PC-9 (cell line): Measurements from ENCODE around the gene MARCHF11. TPM values are rescaled to one million over a fixed set of nuclear protein-coding genes. Genes with fewer than 3 reads are reported as not detected.

ENCODE experiments used
- BruUV-seq: library from RNA; stranded (reverse); fragments of 400-500 nt; replicated peaks from 2 replicates; lab custom pipeline; 2021; lab: Mats Ljungman, UMichigan
- CTCF ChIA-PET: fragments of 300-600 bp; sonication (Branson Sonifier 250); formaldehyde crosslinking; loops from one replicate; lab custom pipeline; 2022; ENCODE audit warnings: antibody characterized with exemption; lab: Charles Lee
- POLR2A ChIA-PET: fragments of 300-600 bp; sonication (Branson Sonifier 250); formaldehyde crosslinking; loops from one replicate; lab custom pipeline; 2022; ENCODE audit warnings: antibody characterized with exemption; ENCODE audit not compliant: unreplicated experiment; lab: Charles Lee
- DNase-seq, 2 experiments: peaks; one replicate each; pipeline versions ENCODE4 v3.0.0 to v3.0.0-alpha.2; 2015 to 2022; ENCODE audit warnings: mixed read lengths in 1 of 2
- H2AFZ ChIP-seq: fragments of 200-600 bp; sonication (generic); 2 replicates; pipeline ENCODE4 v1.8.1; 2017; ENCODE audit warnings: antibody characterized with exemption
- H3F3A ChIP-seq: fragments of 200-600 bp; sonication (generic); 2 replicates; pipeline ENCODE4 v1.8.1; 2017; ENCODE audit warnings: antibody characterized with exemption, mild to moderate bottlenecking, low read depth; ENCODE audit not compliant: insufficient read depth
- H3K27ac ChIP-seq: fragments of 200-600 bp; sonication (generic); 2 replicates; pipeline ENCODE4 v1.6.1; 2016; ENCODE audit warnings: mixed run types
- H3K27me3 ChIP-seq: fragments of 200-600 bp; sonication (generic); 2 replicates; pipeline ENCODE4 v1.6.1; 2016; ENCODE audit warnings: low read depth, mixed run types; ENCODE audit not compliant: insufficient read depth
- H3K36me3 ChIP-seq: fragments of 200-600 bp; sonication (generic); 2 replicates; pipeline ENCODE4 v1.6.1; 2016; ENCODE audit warnings: low read depth, mixed run types
- H3K4me1 ChIP-seq: fragments of 200-600 bp; sonication (generic); replicated peaks from 2 replicates; pipeline ENCODE4 v1.6.1; 2016; ENCODE audit warnings: mixed run types; ENCODE audit not compliant: insufficient read depth
- H3K4me2 ChIP-seq: fragments of 200-600 bp; sonication (generic); 2 replicates; pipeline ENCODE4 v1.6.1; 2017; ENCODE audit warnings: mixed run types
- H3K4me3 ChIP-seq: fragments of 200-600 bp; sonication (generic); 2 replicates; pipeline ENCODE4 v1.6.1; 2016; ENCODE audit warnings: mixed run types
- H3K79me2 ChIP-seq: fragments of 200-600 bp; sonication (generic); 2 replicates; pipeline ENCODE4 v1.6.1; 2017; ENCODE audit warnings: low read depth, mixed run types
- H3K9me2 ChIP-seq: fragments of 200-600 bp; sonication (generic); 2 replicates; pipeline ENCODE4 v1.8.1; 2017; ENCODE audit warnings: mild to moderate bottlenecking; ENCODE audit not compliant: insufficient read depth
- H3K9me3 ChIP-seq: fragments of 200-600 bp; sonication (generic); 2 replicates; pipeline ENCODE4 v1.8.1; 2016; ENCODE audit warnings: low read depth; ENCODE audit not compliant: insufficient read depth
- H4K20me1 ChIP-seq: fragments of 200-600 bp; sonication (generic); 2 replicates; pipeline ENCODE4 v1.8.1; 2017; ENCODE audit not compliant: insufficient read depth
- CTCF ChIP-seq: fragments of 200-600 bp; sonication (generic); conservative IDR thresholded peaks from 2 replicates; pipeline ENCODE4 v1.6.1; 2017; ENCODE audit warnings: mixed run types, antibody characterized with exemption, mild to moderate bottlenecking, moderate library complexity
- EZH2 ChIP-seq: fragments of 200-600 bp; sonication (generic); IDR thresholded peaks from 2 replicates; pipeline ENCODE4 v1.8.0; 2017; ENCODE audit warnings: antibody characterized with exemption, low read depth
- intact Hi-C: fragments of 100-400 bp; cut with micrococcal nuclease; formaldehyde crosslinking; loops from one replicate; pipeline ENCODE4 v1.10.0; 2022; ENCODE audit not compliant: unreplicated experiment
- total RNA-seq: library from RNA; stranded (reverse); gene quantifications from 2 replicates; pipeline ENCODE4 v1.2.3, GENCODE V29; 2021

MARCHF11 gene
- total RNA-seq, 1 experiment from 2014 or later = not detected

- no TSS peak for BruUV-seq
- Histone ChIP-seq H2AFZ (no peak overlapping the region), H3K36me3 (no peaks in the 10 kb centered on the region), H3K9me3 (no peaks in the 10 kb centered on the region), H3K4me2 (no peak overlapping the region), H3K27me3 (peaks cover 14% of the 10 kb centered on the region; the same call in 1 of the 2 replicates), H3K4me3 (no peak overlapping the region), H3K4me1 (no peaks in the 10 kb centered on the region), H3K9me2 (no peaks in the 10 kb centered on the region; the same call in 1 of the 2 replicates), H3K27ac (no peak overlapping the region), H3F3A (no peaks in the 10 kb centered on the region), H4K20me1 (no peaks in the 10 kb centered on the region; the same call in 1 of the 2 replicates), H3K79me2 (no peaks in the 10 kb centered on the region)
- intact Hi-C loops = loop anchor here (5.0 kb wide), 1 partner anchor 438 kb away; no protein-coding TSS in a partner anchor
- ChIA-PET CTCF (no interaction called here), POLR2A (no interaction called here)
- no peak for DNase-seq
- TF ChIP-seq EZH2 (no peak), CTCF (no peak)
These were observed 44.1 kb downstream of the MARCHF11 start for GRCh38 chr5:16135506-16135905.

- no peak overlapping the region for H3K4me2 ChIP-seq
- no peaks in the 10 kb centered on the region for H3K9me3 ChIP-seq
- intact Hi-C loops = loop anchor here (5.0 kb wide), 1 partner anchor 438 kb away; no protein-coding TSS in a partner anchor
- H2AFZ ChIP-seq = no peak overlapping the region
- H3F3A ChIP-seq = no peaks in the 10 kb centered on the region
- DNase-seq = no peak
- H3K4me1 ChIP-seq = no peaks in the 10 kb centered on the region
- no peak overlapping the region for H3K27ac ChIP-seq
- no peaks in the 10 kb centered on the region; the same call in 1 of the 2 replicates for H4K20me1 ChIP-seq
- no peak for TF ChIP-seq CTCF
- TF ChIP-seq EZH2 = no peak
- H3K4me3 ChIP-seq = no peak overlapping the region
- H3K9me2 ChIP-seq = no peaks in the 10 kb centered on the region; the same call in 1 of the 2 replicates
- H3K27me3 ChIP-seq = peaks cover 17% of the 10 kb centered on the region; the same call in 1 of the 2 replicates
- ChIA-PET CTCF (no interaction called here), POLR2A (no interaction called here)
- no peaks in the 10 kb centered on the region for H3K79me2 ChIP-seq
- no TSS peak for BruUV-seq
- H3K36me3 ChIP-seq = no peaks in the 10 kb centered on the region
These were observed 44.6 kb downstream of the MARCHF11 start for GRCh38 chr5:16135003-16135402.

- CTCF ChIA-PET = no interaction called here
- TF ChIP-seq CTCF = no peak
- TF ChIP-seq EZH2 = no peak
- intact Hi-C loops = no loop called here
These were observed 45.4 kb downstream of the MARCHF11 start for GRCh38 chr5:16134204-16134603.

More at GRCh38 chr5:16134204-16134603, 45.4 kb downstream of the MARCHF11 start:
- H3K4me2 ChIP-seq = no peak overlapping the region
- H3K36me3 ChIP-seq = no peaks in the 10 kb centered on the region
- H4K20me1 ChIP-seq = no peaks in the 10 kb centered on the region; the same call in 1 of the 2 replicates
- no peaks in the 10 kb centered on the region for H3K9me3 ChIP-seq
- H3K4me3 ChIP-seq = no peak overlapping the region
- BruUV-seq = no TSS peak
- DNase-seq = no peak
- no peak overlapping the region for H2AFZ ChIP-seq
- no peaks in the 10 kb centered on the region for H3K79me2 ChIP-seq
- POLR2A ChIA-PET = no interaction called here
- H3K27me3 ChIP-seq = peaks cover 17% of the 10 kb centered on the region; the same call in 1 of the 2 replicates
- no peaks in the 10 kb centered on the region for H3F3A ChIP-seq
- H3K27ac ChIP-seq = no peak overlapping the region
- H3K9me2 ChIP-seq = no peaks in the 10 kb centered on the region
- no peaks in the 10 kb centered on the region for H3K4me1 ChIP-seq
